BJ (cell line): ENCODE data around the gene CEP83. TPM values are rescaled to one million over a fixed set of nuclear protein-coding genes. Genes with fewer than 3 reads are reported as not detected.

ENCODE experiments used
- CTCF ChIA-PET: fragments of 350-600 bp; formaldehyde crosslinking; extraction: SDS; loops from one replicate; lab custom pipeline; 2021; ENCODE audit warnings: antibody characterized with exemption, inconsistent platforms; lab: Yijun Ruan, JAX
- POLR2A ChIA-PET: fragments of 300-600 bp; sonication (Branson Sonifier 250); formaldehyde crosslinking; extraction: SDS; loops from one replicate; lab custom pipeline; 2021; ENCODE audit warnings: antibody characterized with exemption; lab: Charles Lee
- DNase-seq: peaks from one replicate; pipeline ENCODE4 v3.0.0-alpha.2; 2011; ENCODE audit warnings: low read depth
- H3K27me3 ChIP-seq: 2 replicates; pipeline ENCODE4 v1.6.0; 2011; ENCODE audit warnings: low read length; ENCODE audit not compliant: control insufficient read depth, insufficient read depth
- H3K36me3 ChIP-seq: 2 replicates; pipeline ENCODE4 v1.5.1; 2011; ENCODE audit warnings: low read length; ENCODE audit not compliant: control insufficient read depth, insufficient read depth
- H3K4me3 ChIP-seq: 2 replicates; pipeline ENCODE4 v1.5.1; 2011; ENCODE audit warnings: low read depth, mild to moderate bottlenecking, control low read depth, low read length
- polyA plus RNA-seq: library from polyadenylated mRNA; depleted of rRNA; stranded (reverse); fragments of >200 nt; gene quantifications from 2 replicates; pipeline ENCODE4 v1.2.3, GENCODE V29; 2011
- TF ChIP-seq, protein P1 (sequence below): IDR thresholded peaks from 2 replicates; pipeline ENCODE4 v1.5.1; 2011; ENCODE audit warnings: low read depth, mild to moderate bottlenecking, control low read depth, inconsistent platforms, low read length, moderate library complexity; ENCODE audit not compliant: insufficient read depth

CEP83 gene
- polyA plus RNA-seq, 1 experiment: 5.7 TPM

DNA sequence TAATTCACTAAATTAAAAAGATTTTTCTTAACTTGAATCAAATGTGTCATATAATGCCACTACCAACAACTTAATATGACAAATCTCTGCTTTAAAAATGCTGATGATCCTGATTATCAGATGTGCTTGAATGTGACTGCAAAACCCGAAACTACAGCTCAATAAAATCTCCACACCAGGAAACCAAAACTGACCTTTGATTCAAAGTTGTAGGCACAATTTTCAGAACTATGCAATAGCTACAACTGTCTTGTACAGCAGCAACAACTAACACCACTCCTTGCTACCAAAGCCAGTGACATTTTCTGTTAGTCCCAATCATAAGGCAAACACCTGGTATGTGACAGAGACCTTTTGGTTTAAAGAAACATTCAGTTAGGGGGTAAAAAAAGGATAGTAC is 147.3 kb downstream of the CEP83 start:
- no peak for DNase-seq
- TF ChIP-seq, protein P1, sequence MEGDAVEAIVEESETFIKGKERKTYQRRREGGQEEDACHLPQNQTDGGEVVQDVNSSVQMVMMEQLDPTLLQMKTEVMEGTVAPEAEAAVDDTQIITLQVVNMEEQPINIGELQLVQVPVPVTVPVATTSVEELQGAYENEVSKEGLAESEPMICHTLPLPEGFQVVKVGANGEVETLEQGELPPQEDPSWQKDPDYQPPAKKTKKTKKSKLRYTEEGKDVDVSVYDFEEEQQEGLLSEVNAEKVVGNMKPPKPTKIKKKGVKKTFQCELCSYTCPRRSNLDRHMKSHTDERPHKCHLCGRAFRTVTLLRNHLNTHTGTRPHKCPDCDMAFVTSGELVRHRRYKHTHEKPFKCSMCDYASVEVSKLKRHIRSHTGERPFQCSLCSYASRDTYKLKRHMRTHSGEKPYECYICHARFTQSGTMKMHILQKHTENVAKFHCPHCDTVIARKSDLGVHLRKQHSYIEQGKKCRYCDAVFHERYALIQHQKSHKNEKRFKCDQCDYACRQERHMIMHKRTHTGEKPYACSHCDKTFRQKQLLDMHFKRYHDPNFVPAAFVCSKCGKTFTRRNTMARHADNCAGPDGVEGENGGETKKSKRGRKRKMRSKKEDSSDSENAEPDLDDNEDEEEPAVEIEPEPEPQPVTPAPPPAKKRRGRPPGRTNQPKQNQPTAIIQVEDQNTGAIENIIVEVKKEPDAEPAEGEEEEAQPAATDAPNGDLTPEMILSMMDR: no peak
- H3K27me3 ChIP-seq: no peaks in the 10 kb centered on the region
- ChIA-PET CTCF (no interaction called here), POLR2A (no interaction called here)
- no peaks in the 10 kb centered on the region for H3K36me3 ChIP-seq
- H3K4me3 ChIP-seq: no peak overlapping the region

DNA sequence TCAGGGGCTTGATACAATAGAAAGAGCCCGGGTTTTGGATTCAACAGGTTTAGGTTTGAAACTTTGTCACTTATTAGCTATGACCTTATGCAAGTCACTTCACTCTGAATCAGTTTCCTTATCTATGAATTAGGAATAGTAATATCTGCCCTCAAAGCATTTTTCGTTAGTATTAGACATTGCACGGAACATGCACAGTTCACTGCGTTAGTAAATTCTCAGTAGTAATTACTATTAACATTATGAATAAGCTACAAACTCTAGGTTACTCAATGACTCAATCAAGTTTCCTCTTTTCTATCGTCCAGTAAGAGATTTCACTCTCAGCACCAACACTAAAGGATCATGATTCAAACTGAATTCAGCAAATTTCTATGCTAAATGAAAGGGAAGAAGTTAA is 150.3 kb downstream of the CEP83 start:
- no peaks in the 10 kb centered on the region for H3K36me3 ChIP-seq
- TF ChIP-seq, protein P1: no peak
- no peak for DNase-seq
- no peak overlapping the region for H3K4me3 ChIP-seq
- ChIA-PET POLR2A (no interaction called here), CTCF (no interaction called here)
- no peaks in the 10 kb centered on the region for H3K27me3 ChIP-seq

DNA sequence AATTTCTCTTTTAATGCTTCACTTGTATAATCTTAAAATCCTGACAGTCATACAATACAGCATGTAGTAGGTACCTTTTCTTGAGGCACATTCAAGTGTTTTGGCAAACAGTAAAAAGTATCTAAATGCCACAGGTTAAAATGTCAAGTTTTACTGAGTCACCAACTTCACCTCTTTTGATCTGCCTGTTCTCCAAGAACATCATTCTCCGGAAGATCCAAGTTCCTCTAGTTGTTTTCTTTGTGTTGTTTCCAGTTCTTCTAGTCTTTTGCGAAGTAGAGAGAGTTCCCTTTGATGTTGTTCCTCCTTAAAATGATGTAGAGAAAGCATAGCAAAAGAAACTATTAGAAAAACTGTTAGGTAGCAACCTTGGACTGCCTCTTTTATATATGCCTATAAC is 151.1 kb downstream of the CEP83 start:
- H3K4me3 ChIP-seq: no peak overlapping the region
- TF ChIP-seq, protein P1: no peak
- no peak for DNase-seq
- H3K36me3 ChIP-seq: no peaks in the 10 kb centered on the region
- H3K27me3 ChIP-seq: no peaks in the 10 kb centered on the region
- ChIA-PET CTCF (no interaction called here), POLR2A (no interaction called here)

DNA sequence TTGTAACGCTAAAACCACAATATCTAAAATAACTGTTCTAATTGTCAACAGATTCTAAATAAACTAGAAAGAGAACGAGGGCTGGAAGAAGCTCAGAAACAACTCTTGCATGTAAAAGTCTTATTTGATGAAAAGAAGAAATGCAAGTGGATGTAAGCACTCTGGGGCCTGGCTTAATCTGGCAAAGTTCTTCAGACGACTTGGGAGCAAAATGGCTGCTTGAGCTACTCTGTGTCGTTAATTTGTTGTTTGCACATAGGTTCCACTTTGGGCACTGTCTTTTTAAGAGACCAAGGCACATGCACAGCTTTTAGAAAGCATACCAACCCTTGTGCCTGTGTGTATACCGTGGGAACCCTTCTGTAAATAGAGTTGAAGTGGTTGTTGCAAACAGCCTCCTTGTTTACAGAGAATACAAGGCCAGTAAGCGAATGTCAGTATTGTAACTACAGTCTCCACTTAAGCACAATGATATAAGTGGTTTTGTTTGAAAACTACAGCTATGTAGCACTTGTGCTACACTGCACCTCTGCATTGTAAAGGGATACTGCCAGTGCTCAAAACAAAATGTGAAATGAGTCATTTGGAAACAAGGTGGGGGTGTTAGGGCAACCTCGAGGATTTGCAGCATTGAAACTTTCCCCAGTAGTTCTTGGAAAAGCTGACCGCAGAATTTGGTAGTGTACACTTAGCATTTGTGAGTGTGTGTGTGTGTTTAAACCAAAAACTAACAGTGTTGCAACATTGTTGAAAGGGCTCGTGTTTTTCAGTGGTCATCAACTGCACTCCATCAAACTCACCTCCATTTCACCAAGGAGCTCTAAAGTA is 154.3 kb downstream of the CEP83 start:
- no peak for DNase-seq
- ChIA-PET CTCF (interaction anchor here (0.6 to 1.1 kb wide), 3 partner anchors 10 to 1318 kb away, joined by 3 read pairs; no protein-coding TSS in a partner anchor), POLR2A (interaction anchor here (2.3 kb wide), 1 partner anchor 15 kb away, joined by 9 read pairs; no protein-coding TSS in a partner anchor)
- H3K27me3 ChIP-seq: no peaks in the 10 kb centered on the region
- no peaks in the 10 kb centered on the region for H3K36me3 ChIP-seq
- TF ChIP-seq, protein P1: no peak
- no peak overlapping the region for H3K4me3 ChIP-seq

DNA sequence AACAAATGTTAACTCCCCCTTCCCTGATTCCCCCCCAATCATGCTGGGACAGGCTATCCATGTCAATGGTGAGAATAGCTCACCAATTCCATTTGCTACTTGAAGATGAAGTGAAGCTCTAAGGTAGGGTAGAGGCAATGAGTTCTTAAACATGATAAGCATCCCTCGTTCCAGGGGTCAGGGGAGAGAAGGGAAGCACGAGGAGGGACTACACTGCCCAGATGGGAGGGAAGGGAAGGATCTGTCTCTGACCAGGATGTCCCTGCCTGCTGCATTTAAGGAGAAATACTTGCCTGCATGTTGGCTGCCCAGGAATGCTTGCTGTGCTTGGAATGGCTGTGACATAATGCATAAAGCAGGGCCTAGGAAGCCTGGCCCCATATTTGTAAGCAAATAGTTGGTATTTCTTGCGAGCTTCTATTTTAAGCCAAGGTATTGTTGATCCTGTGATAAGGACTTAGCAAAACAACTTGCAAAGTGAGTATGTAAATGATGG is 155.1 kb downstream of the CEP83 start:
- TF ChIP-seq, protein P1: no peak
- ChIA-PET CTCF (interaction anchor here (0.6 to 1.3 kb wide), 5 partner anchors 9 to 1319 kb away, joined by 3 read pairs; no protein-coding TSS in a partner anchor), POLR2A (interaction anchor here (2.3 kb wide), 1 partner anchor 14 kb away, joined by 9 read pairs; no protein-coding TSS in a partner anchor)
- peak; percentile 75 for DNase-seq
- no peak overlapping the region for H3K4me3 ChIP-seq
- no peaks in the 10 kb centered on the region for H3K27me3 ChIP-seq
- no peaks in the 10 kb centered on the region for H3K36me3 ChIP-seq
